Pancreas (tissue), 10 donors: Measurements from ENCODE around the gene GPR156. TPM values are rescaled to one million over a fixed set of nuclear protein-coding genes. Genes with fewer than 3 reads are reported as not detected.

Experiments used
- ATAC-seq, 4 donors: fragments of 200-7000 bp; cut with Tn5 transposase; one replicate each; pipeline versions ENCODE4 v1.8.0 to v1.9.1; 2020; ENCODE audit warnings: mild to moderate bottlenecking in 4 of 4, moderate library complexity in 4 of 4
- DNase-seq, 6 donors: peaks; one replicate each; pipeline ENCODE4 v3.0.0-alpha.2; 2020
- FAIRE-seq: peaks from 2 replicates; lab custom pipeline; 2012; peaks lifted over from hg19 to GRCh38; lab: Jason Lieb, UNC
- H3K27ac ChIP-seq, 4 donors: fragments of 200-600 bp; sonication (generic); 1 replicate in 3 of 4; 2 replicates in 1 of 4; pipeline versions ENCODE4 v1.5.0 to v1.8.0; 2020
- H3K27me3 ChIP-seq, 4 donors: fragments of 200-600 bp; one replicate each; pipeline ENCODE4 v1.8.0; 2021
- H3K36me3 ChIP-seq, 3 donors: fragments of 200-600 bp; sonication (generic) in 1 of 3; one replicate each; pipeline versions ENCODE4 v1.5.0 to v1.8.0; 2020 to 2021
- H3K4me1 ChIP-seq, 3 donors: fragments of 200-600 bp; one replicate each; pipeline ENCODE4 v1.8.0; 2021
- H3K4me3 ChIP-seq, 4 donors: fragments of 200-600 bp; sonication (generic) in 2 of 4; one replicate each; pipeline versions ENCODE4 v1.5.0 to v1.8.0; 2020 to 2021
- H3K9me3 ChIP-seq, 4 donors: fragments of 200-600 bp; one replicate each; pipeline ENCODE4 v1.8.0; 2021
- WGBS, 2 donors: extraction: QIAGEN DNeasy Blood & Tissue Kit; methylation state at CpG; one replicate each; pipeline ENCODE4 v1.1.7; 2013; 5-methylcytosine and 5-hydroxymethylcytosine counted together
- intact Hi-C, 3 donors: fragments of 100-400 bp; cut with DNase I; formaldehyde crosslinking; loops; one replicate each; pipeline versions ENCODE4 v1.11.1 to v1.14.2; 2022
- polyA plus RNA-seq, 2 donors: library from polyadenylated mRNA; stranded (reverse); fragments of 200-250 nt; gene quantifications; one replicate each; pipeline ENCODE4 v1.2.3, GENCODE V29; 2013
- total RNA-seq, 6 donors: library from RNA; stranded (reverse); fragmentation: NEBNext Ultra II Directional in 4 of 6; extraction: Animal tissue kit (Norgen Biotek cat#: 25700) in 4 of 6; gene quantifications; one replicate each; pipeline versions ENCODE4 v1.2.1 to v1.2.4, GENCODE V29; 2021 to 2023
- TF ChIP-seq, protein P1 (sequence below), 4 donors: fragments of 200-600 bp; sonication (generic) in 3 of 4; IDR thresholded peaks; one replicate each; pipeline versions ENCODE4 v1.5.0 to v1.8.0; 2021; ENCODE audit warnings: antibody characterized with exemption in 4 of 4
- donor health status: healthy with polysubstance abuse.
- donor health status: DM: no; HTN: no; CAD: no; lungs with moderate emphysema.
- donor health status: DM: no; HTN: no; CAD: no.
- donor health status: control.
- donor health status: control.
- donor health status: Bipolar disorder and iron deficiency.
- donor health status: DM: yes; HTN: yes; CAD: no.
- donor health status: DM: no; HTN: no; CAD: no.
- donor health status: DM: no; HTN: no; CAD: no.
- donor health status: DM: yes; HTN: yes; CAD: no.

GPR156 gene
- total and polyA plus RNA-seq, 8 donors: 0.05 to 0.16 (median 0.08) TPM; not detected in 4

DNA sequence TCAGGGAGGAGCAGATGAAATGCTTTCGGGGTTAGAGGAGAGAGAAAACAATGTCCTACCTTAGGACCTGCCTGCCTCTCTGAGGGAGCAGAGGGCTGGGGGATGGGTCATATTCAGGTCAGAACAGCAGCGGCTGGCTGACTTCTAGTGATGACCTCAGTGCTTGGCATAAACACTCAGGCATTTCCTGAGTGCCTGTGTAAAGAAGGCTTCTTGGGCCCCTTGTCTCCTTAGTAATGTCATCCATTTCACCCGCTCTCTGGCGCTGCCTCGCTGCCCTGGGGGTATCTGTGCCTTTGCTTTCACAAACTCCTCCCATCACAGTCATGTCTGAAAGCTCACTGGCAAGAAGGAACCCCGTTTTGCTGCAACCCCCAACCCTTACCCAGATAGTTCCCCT lies 107.9 kb downstream of the GPR156 start:
- H3K27me3 ChIP-seq: no peaks in the 10 kb centered on the region
- no peak overlapping the region for H3K4me3 ChIP-seq
- TF ChIP-seq, protein P1, sequence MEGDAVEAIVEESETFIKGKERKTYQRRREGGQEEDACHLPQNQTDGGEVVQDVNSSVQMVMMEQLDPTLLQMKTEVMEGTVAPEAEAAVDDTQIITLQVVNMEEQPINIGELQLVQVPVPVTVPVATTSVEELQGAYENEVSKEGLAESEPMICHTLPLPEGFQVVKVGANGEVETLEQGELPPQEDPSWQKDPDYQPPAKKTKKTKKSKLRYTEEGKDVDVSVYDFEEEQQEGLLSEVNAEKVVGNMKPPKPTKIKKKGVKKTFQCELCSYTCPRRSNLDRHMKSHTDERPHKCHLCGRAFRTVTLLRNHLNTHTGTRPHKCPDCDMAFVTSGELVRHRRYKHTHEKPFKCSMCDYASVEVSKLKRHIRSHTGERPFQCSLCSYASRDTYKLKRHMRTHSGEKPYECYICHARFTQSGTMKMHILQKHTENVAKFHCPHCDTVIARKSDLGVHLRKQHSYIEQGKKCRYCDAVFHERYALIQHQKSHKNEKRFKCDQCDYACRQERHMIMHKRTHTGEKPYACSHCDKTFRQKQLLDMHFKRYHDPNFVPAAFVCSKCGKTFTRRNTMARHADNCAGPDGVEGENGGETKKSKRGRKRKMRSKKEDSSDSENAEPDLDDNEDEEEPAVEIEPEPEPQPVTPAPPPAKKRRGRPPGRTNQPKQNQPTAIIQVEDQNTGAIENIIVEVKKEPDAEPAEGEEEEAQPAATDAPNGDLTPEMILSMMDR (IDR thresholded peaks at IDR 0.05): no peak
- FAIRE-seq (no peak), ATAC-seq (peak; percentile 48 to 88 (median 84)), DNase-seq (peak in 3 of 6 donors; percentile 11 to 20 (median 20))
- H3K27ac ChIP-seq: no peak overlapping the region
- 35 to 46% methylated on average over 6 of the region's 6 CpGs for WGBS, 2 donors
- intact Hi-C loops: no loop called here
- H3K4me1 ChIP-seq: no peaks in the 10 kb centered on the region
- H3K36me3 ChIP-seq: no peaks in the 10 kb centered on the region
- H3K9me3 ChIP-seq: no peaks in the 10 kb centered on the region

DNA sequence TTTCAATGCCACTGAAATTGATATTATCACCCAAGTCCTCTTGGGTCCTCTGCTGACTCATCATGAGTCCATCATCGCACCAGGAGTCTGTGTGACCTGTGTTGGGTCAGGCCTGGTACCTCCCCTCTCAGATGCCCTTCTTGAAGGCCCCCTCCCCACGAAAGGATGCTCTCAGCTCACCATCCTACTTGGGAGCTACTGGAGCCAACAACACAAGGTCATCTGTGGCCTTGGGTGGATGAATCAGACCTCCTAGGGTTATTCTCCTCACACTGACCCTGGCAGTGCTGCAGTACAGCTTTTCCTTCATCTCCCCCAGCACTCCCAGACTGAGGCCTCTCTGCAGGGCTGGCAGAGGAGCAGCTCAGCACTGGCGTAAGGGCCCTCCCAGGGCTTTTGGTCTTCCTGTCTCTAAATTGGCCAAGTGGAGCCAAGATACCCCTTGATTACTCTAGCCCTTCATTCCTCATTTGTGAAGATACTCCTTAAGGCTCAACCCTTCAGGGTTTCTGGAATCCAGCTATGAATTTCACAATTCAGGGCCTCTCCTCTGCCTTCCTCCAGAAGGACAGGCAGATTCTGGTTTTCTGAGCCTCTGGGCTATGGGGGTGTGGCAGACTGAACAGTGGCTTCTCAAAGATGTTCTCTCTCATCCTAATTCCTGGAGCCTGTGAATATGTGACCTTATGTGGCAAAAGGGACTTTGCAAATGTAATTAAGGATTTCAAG lies 110.0 kb downstream of the GPR156 start:
- no peak for FAIRE-seq

DNA sequence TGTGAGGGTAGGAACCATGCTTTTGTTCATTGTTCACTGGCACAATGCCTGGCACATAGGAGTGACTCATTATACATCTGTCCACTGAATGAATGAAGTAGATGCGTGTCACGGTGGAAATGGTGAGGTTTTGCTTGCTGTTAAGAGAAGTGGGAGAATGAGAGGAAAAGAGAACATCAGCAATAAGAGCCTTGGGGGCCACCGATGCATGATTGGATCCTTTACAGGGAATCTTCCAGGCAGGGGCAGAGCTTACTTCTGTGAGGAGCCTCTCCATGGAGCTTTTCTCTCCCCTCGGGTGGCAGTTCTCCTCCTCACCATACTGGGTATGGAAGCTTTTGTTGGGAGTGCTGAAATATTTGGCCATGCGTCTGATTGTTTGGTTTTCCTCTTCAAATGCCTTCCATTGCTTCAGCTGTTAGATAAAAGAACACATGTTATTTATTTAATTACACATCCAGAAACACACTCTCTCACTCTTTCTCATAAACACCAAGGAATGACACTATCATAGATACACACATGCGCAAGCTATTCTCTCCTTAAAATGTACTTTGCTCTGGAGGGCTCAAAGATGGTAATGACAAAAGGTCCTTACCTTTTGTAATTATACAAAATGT lies 111.9 kb downstream of the GPR156 start:
- Histone ChIP-seq H3K36me3 (no peaks in the 10 kb centered on the region), H3K27ac (no peak overlapping the region), H3K4me1 (no peaks in the 10 kb centered on the region), H3K4me3 (no peak overlapping the region), H3K9me3 (no peaks in the 10 kb centered on the region), H3K27me3 (no peaks in the 10 kb centered on the region)
- intact Hi-C loops: no loop called here
- DNase-seq: no peak
- no peak for FAIRE-seq
- WGBS, 2 donors: 85 to 90% methylated on average over 6 of the region's 6 CpGs
- TF ChIP-seq, protein P1 (IDR thresholded peaks at IDR 0.05): no peak
- ATAC-seq: no peak

More for the DNA sequence above, 110.0 kb downstream of the GPR156 start:
- Histone ChIP-seq H3K9me3 (no peaks in the 10 kb centered on the region), H3K36me3 (no peaks in the 10 kb centered on the region), H3K4me3 (no peak overlapping the region), H3K4me1 (no peaks in the 10 kb centered on the region), H3K27me3 (no peaks in the 10 kb centered on the region), H3K27ac (no peak overlapping the region)
- 71 to 85% methylated on average over 2 of the region's 3 CpGs for WGBS, 2 donors
- intact Hi-C loops: no loop called here
- TF ChIP-seq, protein P1 (IDR thresholded peaks at IDR 0.05): no peak
- DNase-seq (no peak), ATAC-seq (no peak)

DNA sequence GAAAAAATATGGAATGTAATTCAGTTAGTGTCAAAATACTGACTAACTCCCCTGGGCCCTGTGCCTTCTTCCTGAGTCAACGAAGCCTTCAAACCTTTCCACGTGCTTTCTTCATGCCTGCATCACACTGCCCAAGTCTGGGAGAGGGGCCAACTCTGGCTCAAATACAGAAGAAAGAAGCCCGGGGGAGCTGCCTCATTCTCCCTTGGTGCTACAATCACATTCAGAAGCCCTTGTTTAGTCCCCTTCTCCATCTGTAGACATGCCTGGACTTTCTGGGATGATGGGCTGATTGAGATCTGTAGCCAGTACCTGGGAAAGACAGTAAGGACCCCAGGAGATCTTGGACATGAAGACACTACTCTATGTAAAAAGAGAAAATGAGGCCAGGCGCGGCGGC lies 113.0 kb downstream of the GPR156 start:
- intact Hi-C loops: no loop called here
- Histone ChIP-seq H3K9me3 (no peaks in the 10 kb centered on the region), H3K4me1 (no peaks in the 10 kb centered on the region), H3K27me3 (no peaks in the 10 kb centered on the region), H3K4me3 (no peak overlapping the region), H3K36me3 (no peaks in the 10 kb centered on the region), H3K27ac (no peak overlapping the region)
- DNase-seq: no peak
- no peak for FAIRE-seq
- TF ChIP-seq, protein P1 (IDR thresholded peaks at IDR 0.05): no peak
- WGBS, 2 donors: 71 to 77% methylated on average over 6 of the region's 6 CpGs
- ATAC-seq: no peak
